Osteoblast (primary cell): ENCODE data around the gene TTLL9. TPM values are rescaled to one million over a fixed set of nuclear protein-coding genes. Genes with fewer than 3 reads are reported as not detected.

ENCODE experiments used
- DNase-seq: peaks from one replicate; pipeline ENCODE4 v3.0.0; 2011; ENCODE audit warnings: low spot score, mixed read lengths; ENCODE audit not compliant: insufficient read length; ENCODE audit errors: missing footprints
- H2AFZ ChIP-seq: 2 replicates; pipeline ENCODE4 v1.6.0; 2011; ENCODE audit warnings: mild to moderate bottlenecking, low read length
- H3K27ac ChIP-seq: 2 replicates; pipeline ENCODE4 v1.5.1; 2011; ENCODE audit warnings: mild to moderate bottlenecking, low read depth, low read length, moderate library complexity
- H3K27me3 ChIP-seq: 2 replicates; pipeline ENCODE4 v1.6.0; 2012; ENCODE audit warnings: mild to moderate bottlenecking, control low read depth, inconsistent platforms, low read length, moderate library complexity; ENCODE audit not compliant: insufficient read depth
- H3K36me3 ChIP-seq: 2 replicates; pipeline ENCODE4 v1.5.1; 2011; ENCODE audit warnings: mild to moderate bottlenecking, low read length, control low read depth, moderate library complexity; ENCODE audit not compliant: insufficient read depth
- H3K4me1 ChIP-seq: 2 replicates; pipeline ENCODE4 v1.5.1; 2011; ENCODE audit warnings: mild to moderate bottlenecking, low read length, control low read depth, moderate library complexity; ENCODE audit not compliant: insufficient read depth
- H3K4me2 ChIP-seq: 2 replicates; pipeline ENCODE4 v1.6.0; 2011; ENCODE audit warnings: mild to moderate bottlenecking, low read length; ENCODE audit not compliant: insufficient read depth
- H3K4me3 ChIP-seq: fragments of 200-600 bp; sonication (generic); 3 replicates; pipeline ENCODE4 v1.5.1; 2012; ENCODE audit warnings: mild to moderate bottlenecking, low read length, inconsistent platforms; ENCODE audit not compliant: insufficient read depth
- H3K79me2 ChIP-seq: 2 replicates; pipeline ENCODE4 v1.6.0; 2012; ENCODE audit warnings: mild to moderate bottlenecking, low read length, control low read depth, inconsistent platforms; ENCODE audit not compliant: insufficient read depth
- H3K9me3 ChIP-seq: 2 replicates; pipeline ENCODE4 v1.5.1; 2011; ENCODE audit warnings: low read depth, low read length, control low read depth
- H4K20me1 ChIP-seq: 2 replicates; pipeline ENCODE4 v1.6.0; 2012; ENCODE audit warnings: mild to moderate bottlenecking, low read length, control low read depth; ENCODE audit not compliant: insufficient read depth
- CTCF ChIP-seq: IDR thresholded peaks from 2 replicates; pipeline ENCODE4 v1.5.1; 2011; ENCODE audit warnings: mild to moderate bottlenecking, low read depth, low read length, moderate library complexity; ENCODE audit errors: extremely low read depth
- total RNA-seq: library from RNA; depleted of rRNA; stranded (reverse); fragments of >200 nt; gene quantifications from 2 replicates; pipeline ENCODE4 v1.2.3, GENCODE V29; 2012

Gene TTLL9
- total RNA-seq, 1 donor, result 0.72 TPM

DNA sequence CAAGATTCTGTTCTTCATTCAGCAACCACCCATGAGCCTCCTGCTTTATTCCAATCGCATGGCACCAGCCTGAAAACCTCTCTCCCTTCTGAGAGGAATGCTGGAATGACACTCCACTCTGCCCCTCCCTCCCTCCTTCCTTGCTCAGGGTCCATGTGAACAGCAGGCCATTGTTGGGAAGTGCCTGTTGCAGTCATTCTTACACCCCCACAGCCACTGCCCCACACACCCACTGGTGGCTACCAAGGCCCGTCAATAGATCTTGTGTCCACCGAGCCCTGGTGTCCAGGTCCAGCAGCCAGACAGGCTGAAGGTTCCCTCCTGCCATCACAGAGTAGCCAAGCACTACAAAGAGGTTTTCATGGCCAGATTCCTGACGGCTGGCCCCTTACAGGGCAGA is 74.9 kb downstream of the TTLL9 start:
- DNase-seq, result no peak
- Histone ChIP-seq H3K4me2 (no peak overlapping the region), H3K36me3 (peaks cover 38% of the 10 kb centered on the region)

GRCh38 chr20:31945785-31946184 is 75.4 kb downstream of the TTLL9 start:
- DNase-seq, result no peak

More for the DNA sequence above, 74.9 kb downstream of the TTLL9 start:
- no peak for TF ChIP-seq CTCF
- Histone ChIP-seq H3K79me2 (peaks cover 15% of the 10 kb centered on the region), H4K20me1 (peaks cover 29% of the 10 kb centered on the region), H3K27me3 (no peaks in the 10 kb centered on the region), H3K27ac (no peak overlapping the region), H3K4me3 (no peak overlapping the region), H2AFZ (no peak overlapping the region), H3K9me3 (no peaks in the 10 kb centered on the region), H3K4me1 (no peaks in the 10 kb centered on the region)

DNA sequence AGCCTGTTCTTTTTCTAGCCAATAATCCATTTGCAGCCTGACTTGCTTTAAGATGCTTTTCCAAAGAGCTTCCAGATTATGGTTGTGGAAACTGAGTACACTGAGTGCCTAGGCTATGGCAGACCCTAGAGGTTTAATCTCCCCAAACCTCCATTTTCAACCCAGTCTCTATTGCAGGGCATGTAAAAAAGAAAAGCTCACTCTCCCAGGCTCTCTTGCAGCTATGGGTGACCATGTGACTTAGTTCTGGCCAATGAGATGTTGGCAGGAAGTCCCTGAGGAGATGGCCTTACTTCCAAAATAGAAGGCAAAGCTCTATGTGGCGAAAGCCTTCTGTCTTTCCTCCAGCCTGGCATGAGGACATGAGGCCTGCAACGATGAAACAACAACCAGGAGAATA is 77.6 kb downstream of the TTLL9 start:
- no peak for TF ChIP-seq CTCF

More at GRCh38 chr20:31945785-31946184, 75.4 kb downstream of the TTLL9 start:
- Histone ChIP-seq H3K9me3 (no peaks in the 10 kb centered on the region), H3K36me3 (peaks cover 38% of the 10 kb centered on the region), H2AFZ (no peak overlapping the region), H3K79me2 (peaks cover 20% of the 10 kb centered on the region), H3K4me3 (no peak overlapping the region), H4K20me1 (peaks cover 32% of the 10 kb centered on the region), H3K27me3 (no peaks in the 10 kb centered on the region), H3K27ac (no peak overlapping the region), H3K4me2 (no peak overlapping the region), H3K4me1 (peaks cover 4% of the 10 kb centered on the region)
- no peak for TF ChIP-seq CTCF

GRCh38 chr20:31949877-31950646 is 79.6 kb downstream of the TTLL9 start:
- Histone ChIP-seq H3K36me3 (peaks cover 38% of the 10 kb centered on the region), H3K27me3 (no peaks in the 10 kb centered on the region), H3K9me3 (no peaks in the 10 kb centered on the region), H3K27ac (no peak overlapping the region), H3K4me2 (peak overlapping the region; percentile 93), H3K4me3 (peak overlapping the region; percentile 99), H3K79me2 (peaks cover 30% of the 10 kb centered on the region), H2AFZ (no peak overlapping the region), H4K20me1 (peaks cover 30% of the 10 kb centered on the region), H3K4me1 (peaks cover 9% of the 10 kb centered on the region)
- no peak for TF ChIP-seq CTCF
- DNase-seq, result no peak

More for the DNA sequence above, 77.6 kb downstream of the TTLL9 start:
- Histone ChIP-seq H3K4me2 (no peak overlapping the region), H3K36me3 (peaks cover 38% of the 10 kb centered on the region), H3K9me3 (no peaks in the 10 kb centered on the region), H3K27ac (no peak overlapping the region), H2AFZ (no peak overlapping the region), H3K79me2 (peaks cover 30% of the 10 kb centered on the region), H4K20me1 (peaks cover 32% of the 10 kb centered on the region), H3K27me3 (no peaks in the 10 kb centered on the region), H3K4me3 (no peak overlapping the region), H3K4me1 (peaks cover 9% of the 10 kb centered on the region)
- no peak for DNase-seq
